IMR-90 (cell line): Measurements from ENCODE around the gene MICALL2.

Experiments used
- CEBPB ChIP-seq: IDR thresholded peaks from 2 replicates; pipeline ENCODE4 v1.6.1; 2012; ENCODE audit warnings: low read depth, low read length, improper control_type of control experiment
- CTCF ChIP-seq: conservative IDR thresholded peaks from 2 replicates; pipeline ENCODE4 v1.5.1; 2012; ENCODE audit warnings: mild to moderate bottlenecking, low read depth, low read length, improper control_type of control experiment
- MXI1 ChIP-seq: IDR thresholded peaks from 2 replicates; pipeline ENCODE4 v1.6.1; 2012; ENCODE audit warnings: low read depth, mild to moderate bottlenecking, low read length, moderate library complexity, borderline replicate concordance
- NFE2L2 ChIP-seq: fragments of 150-350 bp; IDR thresholded peaks from 2 replicates; pipeline ENCODE4 v1.6.1; 2016; ENCODE audit warnings: low read depth, mild to moderate bottlenecking, low read length
- POLR2A ChIP-seq: IDR thresholded peaks from 2 replicates; pipeline ENCODE4 v1.6.1; 2012; ENCODE audit warnings: mild to moderate bottlenecking, low read depth, low read length
- SMC3 ChIP-seq: fragments of 150-350 bp; IDR thresholded peaks from 2 replicates; pipeline ENCODE4 v1.6.1; 2016; ENCODE audit warnings: low read depth, mild to moderate bottlenecking, antibody characterized with exemption, low read length, moderate library complexity
- USF2 ChIP-seq: fragments of 150-350 bp; IDR thresholded peaks from 2 replicates; pipeline ENCODE4 v1.6.1; 2017; ENCODE audit warnings: mild to moderate bottlenecking, antibody characterized with exemption, low read length, low read depth

GRCh38 chr7:1431634-1432380, 27.5 kb downstream of the MICALL2 start:
- TF ChIP-seq NFE2L2 (no peak), CTCF (no peak), POLR2A (no peak), MXI1 (no peak), USF2 (no peak), CEBPB (no peak), SMC3 (no peak)
